ENCODE results near the gene FRRS1. TPM values are rescaled to one million over a fixed set of nuclear protein-coding genes. Genes with fewer than 3 reads are reported as not detected.

Gene FRRS1
- total and polyA plus RNA-seq, 10 of the 15 experiments (the other 5 are each of a cell fraction or from before 2014, with no cell fraction given): 0.13 to 18.9 (median 8.0) TPM

DNA sequence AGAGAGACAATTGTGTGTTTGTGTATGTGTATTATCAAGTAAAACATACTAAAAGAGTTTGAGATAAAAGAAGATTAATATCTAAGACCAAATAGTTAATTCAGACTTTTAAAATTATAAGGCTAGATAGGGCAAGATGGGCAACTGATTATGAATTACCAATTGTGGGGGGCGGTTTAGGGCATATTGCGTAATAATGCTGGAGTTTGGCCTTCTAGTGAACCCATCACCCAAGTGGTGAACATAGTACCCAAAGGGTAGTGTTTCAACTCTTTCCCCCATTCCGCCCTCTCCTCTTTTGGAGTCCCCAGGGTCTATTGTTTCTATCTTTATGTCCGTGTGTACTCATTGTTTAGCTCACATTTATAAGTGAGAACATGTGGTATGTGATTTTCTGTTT, 55.4 kb downstream of the FRRS1 start:
- ChIA-PET CTCF (interaction anchor here (0.7 to 1.4 kb wide), 2 partner anchors 26 to 691 kb away, joined by 3 to 5 read pairs; no protein-coding TSS in a partner anchor), RAD21 (ENCODE audit: unreplicated experiment) (no interaction called here), POLR2A (no interaction called here), SMC1A (ENCODE audit: uncharacterized antibody, unreplicated experiment) (no interaction called here)
- TF ChIP-seq CEBPB (IDR thresholded peaks at IDR 0.05; ENCODE audit: borderline replicate concordance in 1 of 2, low read depth in 2 of 2, low read length in 2 of 2): no peak
- no peak for TF ChIP-seq JUND (IDR thresholded peaks at IDR 0.05; ENCODE audit: low read depth, low read length)
- TF ChIP-seq HCFC1 (IDR thresholded peaks at IDR 0.05; ENCODE audit: low read length): no peak
- no peak for TF ChIP-seq RBBP5 (conservative IDR thresholded peaks at IDR 0.05)
- TF ChIP-seq, protein P1, sequence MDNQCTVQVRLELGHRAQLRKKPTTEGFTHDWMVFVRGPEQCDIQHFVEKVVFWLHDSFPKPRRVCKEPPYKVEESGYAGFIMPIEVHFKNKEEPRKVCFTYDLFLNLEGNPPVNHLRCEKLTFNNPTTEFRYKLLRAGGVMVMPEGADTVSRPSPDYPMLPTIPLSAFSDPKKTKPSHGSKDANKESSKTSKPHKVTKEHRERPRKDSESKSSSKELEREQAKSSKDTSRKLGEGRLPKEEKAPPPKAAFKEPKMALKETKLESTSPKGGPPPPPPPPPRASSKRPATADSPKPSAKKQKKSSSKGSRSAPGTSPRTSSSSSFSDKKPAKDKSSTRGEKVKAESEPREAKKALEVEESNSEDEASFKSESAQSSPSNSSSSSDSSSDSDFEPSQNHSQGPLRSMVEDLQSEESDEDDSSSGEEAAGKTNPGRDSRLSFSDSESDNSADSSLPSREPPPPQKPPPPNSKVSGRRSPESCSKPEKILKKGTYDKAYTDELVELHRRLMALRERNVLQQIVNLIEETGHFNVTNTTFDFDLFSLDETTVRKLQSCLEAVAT (IDR thresholded peaks at IDR 0.05): no peak
- no peak for TF ChIP-seq ZNF622 (IDR thresholded peaks at IDR 0.05)
- no peak for TF ChIP-seq RB1 (IDR thresholded peaks at IDR 0.05; ENCODE audit: borderline replicate concordance)
- TF ChIP-seq BCL11A (IDR thresholded peaks at IDR 0.05; ENCODE audit: low read depth, low read length): no peak
- no peak for TF ChIP-seq IKZF1 (conservative IDR thresholded peaks at IDR 0.05)
- TF ChIP-seq HDGF (IDR thresholded peaks at IDR 0.05): no peak
- no peaks in the 10 kb centered on the region for H3K27me3 ChIP-seq (replicated peaks in 1 of 2; ENCODE audit: control insufficient read depth in 2 of 2, insufficient read depth in 2 of 2, low read length in 1 of 2)
- H3K9me3 ChIP-seq (replicated peaks; ENCODE audit: control insufficient read depth, insufficient read depth, low read length): no peaks in the 10 kb centered on the region
- no peaks in the 10 kb centered on the region for H3K4me1 ChIP-seq (ENCODE audit: control insufficient read depth, insufficient read depth, low read length)
- no peak overlapping the region for H3K4me2 ChIP-seq (ENCODE audit: control insufficient read depth, insufficient read depth)
- no TSS peak for BruUV-seq (replicated peaks)
- no peak overlapping the region for H3K4me3 ChIP-seq
- no peaks in the 10 kb centered on the region for H3K79me2 ChIP-seq (ENCODE audit: control insufficient read depth, insufficient read depth, low read length)
- in situ Hi-C loops (cut with MboI) (no loop called here), intact Hi-C loops (cut with micrococcal nuclease; ENCODE audit: unreplicated experiment) (no loop called here)
- ATAC-seq (no peak), DNase-seq (ENCODE audit: low read depth, low spot score) (no peak), FAIRE-seq (no peak)
- no peak overlapping the region for H3K27ac ChIP-seq (ENCODE audit: control insufficient read depth, insufficient read depth)
- H4K20me1 ChIP-seq (ENCODE audit: control insufficient read depth, insufficient read depth): no peaks in the 10 kb centered on the region
- H2AFZ ChIP-seq (ENCODE audit: control insufficient read depth, low read depth, low read length): no peak overlapping the region
- no peak overlapping the region for H3K9ac ChIP-seq (ENCODE audit: control insufficient read depth, insufficient read depth, low read length)
- H3K36me3 ChIP-seq (ENCODE audit: control insufficient read depth in 2 of 2, insufficient read depth in 2 of 2, low read length in 1 of 2): peaks cover 6 to 14% of the 10 kb centered on the region in 2 experiments; a peak in 3 of 4 replicates
- WGBS (ENCODE audit: insufficient coverage, insufficient replicate concordance, low lambda C conversion rate, missing lambda C conversion rate): 81% methylated on average over 4 of the region's 4 CpGs
